Amniotic stem cell (primary cell): ENCODE results near the gene SERF1B.
"Not testable (repeated sequence)": the region's sequence is repeated elsewhere in the genome, so short reads cannot be mapped to it uniquely, and the experiment has no call there.

Source experiments
- DNase-seq: peaks from one replicate; lab custom pipeline; 2025; lab: John Stamatoyannopoulos, UW

Gene SERF1B

GRCh38 chr5:70025106-70025844, at the start of gene SERF1B:
Gene SERF1B (plus strand): TSS chr5:70025251. CDS start chr5:70025452, 201 bp downstream.
- DNase-seq, result not testable (repeated sequence)

DNA sequence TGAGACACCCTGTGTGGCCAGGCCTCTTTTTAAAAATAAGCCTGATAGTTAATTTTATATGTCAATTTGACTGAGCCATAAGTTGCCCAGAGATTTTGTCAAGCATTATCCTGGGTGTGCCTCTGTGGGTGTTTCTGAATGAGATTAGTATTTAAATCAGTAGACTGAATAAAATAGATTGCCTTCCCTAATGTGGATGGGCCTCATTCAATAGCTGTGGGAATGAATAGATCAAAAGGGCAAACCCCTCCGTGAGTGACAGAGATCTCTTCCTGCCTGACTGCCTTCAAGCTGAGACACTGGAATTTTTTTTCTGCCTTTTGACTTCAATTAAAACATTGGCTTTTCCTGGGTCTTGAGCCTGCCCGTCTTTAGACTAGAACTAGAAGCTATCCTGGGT, 33.3 kb upstream of the SERF1B start:
- DNase-seq, result not testable (repeated sequence)

DNA sequence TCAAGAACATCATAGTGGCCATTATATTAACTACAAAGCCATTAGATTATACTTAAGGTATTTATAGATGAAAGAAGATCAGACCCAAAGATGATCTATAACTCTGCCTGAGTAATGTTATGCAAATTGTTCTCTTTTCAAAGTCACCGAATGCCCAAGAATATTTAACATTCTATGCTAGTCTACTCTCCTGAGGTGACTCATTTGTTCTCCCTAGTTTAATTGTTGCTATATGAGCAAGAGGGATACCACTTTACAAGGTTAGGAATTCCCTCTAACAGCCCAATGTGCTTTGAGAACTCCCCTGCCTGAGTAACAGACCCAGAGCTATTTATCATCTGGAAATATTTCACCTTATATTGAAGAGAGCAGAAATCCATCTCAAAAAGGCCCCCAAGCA, 29.5 kb upstream of the SERF1B start:
- not testable (repeated sequence) for DNase-seq

- DNase-seq, result not testable (repeated sequence)
These were observed 4.4 kb upstream of the SERF1B start for GRCh38 chr5:70020660-70021059.

- not testable (repeated sequence) for DNase-seq
These were observed 744 bp downstream of the SERF1B start for GRCh38 chr5:70025845-70026145.

GRCh38 chr5:70031204-70031603, 6.2 kb downstream of the SERF1B start:
- DNase-seq, result not testable (repeated sequence)

- DNase-seq, result not testable (repeated sequence)
These were observed 16.4 kb downstream of the SERF1B start for GRCh38 chr5:70041411-70041810.

GRCh38 chr5:70049790-70050142, 24.7 kb downstream of the SERF1B start:
- not testable (repeated sequence) for DNase-seq

- not testable (repeated sequence) for DNase-seq
These were observed 31.4 kb downstream of the SERF1B start for GRCh38 chr5:70056289-70056942.

DNA sequence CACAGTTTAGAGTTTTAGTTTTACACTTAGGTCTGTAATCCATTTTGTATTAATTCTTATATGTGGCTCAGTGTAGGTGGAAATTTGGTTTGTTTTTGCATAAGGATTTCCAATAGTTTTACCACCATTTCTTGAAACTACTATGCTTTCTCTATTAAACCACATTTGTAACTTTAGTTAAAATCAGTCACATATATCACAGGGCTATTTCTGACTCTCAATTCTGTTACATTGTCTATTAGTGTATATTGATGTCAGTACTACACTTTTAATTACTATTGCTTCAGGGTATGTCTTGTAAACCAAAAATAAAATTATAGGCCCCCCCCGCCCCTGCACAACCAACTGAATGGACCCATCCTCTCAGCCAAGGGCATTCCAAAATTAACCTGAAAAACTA, 32.1 kb downstream of the SERF1B start:
- not testable (repeated sequence) for DNase-seq

DNA sequence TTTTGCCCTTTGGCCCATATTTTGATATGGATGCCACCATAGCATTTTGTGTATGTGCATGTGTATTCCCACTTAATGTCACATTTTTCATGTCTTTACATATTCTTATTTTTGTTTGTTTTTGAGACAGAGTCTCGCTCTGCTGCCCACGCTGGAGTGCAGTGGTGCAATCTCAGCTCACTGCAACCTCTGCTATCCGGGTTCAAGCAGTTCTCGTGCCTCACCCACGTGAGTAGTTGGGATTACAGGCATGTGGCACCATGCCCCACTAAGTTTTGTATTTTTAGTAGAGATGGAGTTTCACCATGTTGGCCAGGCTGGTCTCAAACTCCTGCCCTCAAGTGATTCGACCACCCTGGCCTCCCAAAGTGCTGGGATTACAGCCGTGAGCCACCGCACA, 52.6 kb downstream of the SERF1B start:
- not testable (repeated sequence) for DNase-seq

DNA sequence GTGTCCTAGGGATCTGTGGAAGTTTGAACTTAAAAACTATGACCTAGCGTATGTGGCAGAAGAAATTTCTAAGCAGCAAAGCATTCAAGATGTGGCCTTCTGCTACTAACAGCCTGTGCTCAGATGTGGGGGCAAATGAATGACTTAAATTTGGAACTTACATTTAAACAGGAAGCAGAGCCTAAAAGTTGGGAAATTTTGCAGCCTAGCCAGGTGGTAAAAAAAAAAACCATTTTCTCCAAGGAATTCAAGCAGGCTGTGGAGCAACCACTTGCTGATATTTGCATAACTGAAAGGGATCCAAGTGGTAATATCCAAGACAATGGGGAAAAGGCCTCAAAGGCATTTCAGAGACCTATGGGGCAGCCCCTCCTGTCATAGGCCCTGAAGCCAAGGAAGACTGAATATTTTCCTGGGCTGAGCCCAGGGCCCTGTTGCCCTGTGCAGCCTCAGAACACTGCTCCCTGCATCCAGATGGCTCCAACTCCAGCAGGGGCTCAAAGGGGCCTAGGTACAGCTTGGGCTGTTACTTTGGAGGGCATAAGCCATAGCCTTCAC, 63.9 kb downstream of the SERF1B start:
- DNase-seq, result not testable (repeated sequence)

DNA sequence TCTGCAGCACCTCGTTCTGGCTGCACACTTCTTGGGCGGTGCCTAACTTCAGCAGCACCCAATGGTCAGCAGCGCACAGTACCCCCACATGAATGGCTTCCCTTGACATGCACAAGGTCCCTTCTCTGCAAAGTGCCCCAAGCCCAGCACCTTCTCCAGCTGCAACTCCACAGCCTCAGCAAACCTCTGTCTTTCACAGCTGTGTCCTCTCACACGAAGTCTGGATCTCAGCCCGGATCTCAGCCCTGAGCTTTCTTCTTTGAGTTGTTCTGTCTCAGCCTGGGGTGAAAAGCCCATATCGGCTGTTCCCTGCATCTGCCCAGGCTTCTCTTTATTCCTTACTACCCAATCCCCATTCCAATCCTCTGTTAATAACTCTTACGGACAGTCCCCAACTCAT, 66.7 kb downstream of the SERF1B start:
- DNase-seq, result not testable (repeated sequence)
